SU-DHL-6 (cell line): ENCODE measurements around the gene PHAF1.

Experiments used
- H2AFZ ChIP-seq: fragments of 200-600 bp; sonication (generic); 2 replicates; pipeline ENCODE4 v1.6.1; 2014; ENCODE audit warnings: low read depth, mild to moderate bottlenecking, moderate library complexity, mixed read lengths, antibody characterized with exemption, low read length; ENCODE audit not compliant: severe bottlenecking
- H3F3A ChIP-seq: fragments of 200-600 bp; shearing (Covaris generic); 2 replicates; pipeline ENCODE4 v1.6.0; 2016; ENCODE audit warnings: antibody characterized with exemption, mild to moderate bottlenecking; ENCODE audit not compliant: insufficient read depth
- H3K27ac ChIP-seq: fragments of 200-600 bp; sonication (generic); 2 replicates; pipeline ENCODE4 v1.5.1; 2016; ENCODE audit warnings: low read depth, mild to moderate bottlenecking, low read length, moderate library complexity, mixed read lengths
- H3K27me3 ChIP-seq: fragments of 200-600 bp; sonication (generic), shearing (Covaris generic); 2 replicates; pipeline ENCODE4 v1.6.0; 2014; ENCODE audit warnings: mild to moderate bottlenecking, low read length
- H3K36me3 ChIP-seq: fragments of 200-600 bp; sonication (generic); 2 replicates; pipeline ENCODE4 v1.6.1; 2014; ENCODE audit warnings: mild to moderate bottlenecking, low read length, mixed read lengths
- H3K4me2 ChIP-seq: fragments of 300-600, 200-600 bp; shearing (Covaris generic), sonication (generic); 2 replicates; pipeline ENCODE4 v1.6.0; 2014; ENCODE audit warnings: low read length, low read depth, mild to moderate bottlenecking; ENCODE audit not compliant: poor library complexity, severe bottlenecking
- H3K4me3 ChIP-seq: fragments of 200-600 bp; sonication (generic); 2 replicates; pipeline ENCODE4 v1.5.1; 2014; ENCODE audit warnings: antibody characterized with exemption, low read length, mild to moderate bottlenecking, mixed read lengths; ENCODE audit not compliant: insufficient read depth, poor library complexity, severe bottlenecking
- H3K79me2 ChIP-seq: fragments of 200-600 bp; sonication (generic); 2 replicates; pipeline ENCODE4 v1.6.1; 2014; ENCODE audit warnings: mild to moderate bottlenecking, low read length, moderate library complexity; ENCODE audit not compliant: insufficient read depth
- H3K9ac ChIP-seq: fragments of 200-600 bp; sonication (generic); 2 replicates; pipeline ENCODE4 v1.7.0; 2014; ENCODE audit warnings: mild to moderate bottlenecking, low read length
- H3K9me2 ChIP-seq: fragments of 200-600 bp; sonication (generic); replicated peaks from 2 replicates; pipeline ENCODE4 v1.6.1; 2014; ENCODE audit warnings: low read length; ENCODE audit not compliant: insufficient read depth
- H3K9me3 ChIP-seq: fragments of 200-600 bp; sonication (generic); 2 replicates; pipeline ENCODE4 v1.6.1; 2014; ENCODE audit warnings: low read length, mixed read lengths; ENCODE audit not compliant: insufficient read depth
- H4K20me1 ChIP-seq: fragments of 200-600 bp; sonication (generic); 2 replicates; pipeline ENCODE4 v1.6.1; 2014; ENCODE audit warnings: low read depth, mild to moderate bottlenecking, antibody characterized with exemption, low read length, moderate library complexity, mixed read lengths
- CTCF ChIP-seq: fragments of 200-600 bp; sonication (generic); IDR thresholded peaks from one replicate; pipeline ENCODE4 v1.5.1; 2017; ENCODE audit warnings: antibody characterized with exemption, mild to moderate bottlenecking, low read length, moderate library complexity; ENCODE audit not compliant: insufficient read depth, poor library complexity, severe bottlenecking
- EZH2phosphoT487 ChIP-seq: fragments of 200-600 bp; sonication (generic), shearing (Covaris generic); conservative IDR thresholded peaks from 2 replicates; pipeline ENCODE4 v1.6.1; 2018; ENCODE audit warnings: mild to moderate bottlenecking, antibody characterized with exemption, low read length, moderate library complexity, mixed read lengths

Gene PHAF1

GRCh38 chr16:67109407-67110135 is at the start of gene PHAF1:
TSS of gene PHAF1 (plus strand) at chr16:67109941. CDS start at chr16:67110176, 235 bp downstream.
- Histone ChIP-seq H3K27ac (no peak within 1 kb of the TSS), H3K9me2 (no peaks in the 10 kb centered on the region), H3K79me2 (peaks cover 30% of the 10 kb centered on the region), H3K9me3 (no peaks in the 10 kb centered on the region), H3K27me3 (no peaks in the 10 kb centered on the region), H4K20me1 (no peaks in the 10 kb centered on the region), H3K4me2 (peak within 1 kb of the TSS; percentile 93), H3K4me3 (peak within 1 kb of the TSS; percentile 70), H3K36me3 (no peaks in the 10 kb centered on the region), H2AFZ (peak within 1 kb of the TSS; percentile 82), H3F3A (peaks cover 12% of the 10 kb centered on the region; the same call in 1 of the 2 replicates), H3K9ac (peak within 1 kb of the TSS; percentile 79)
- TF ChIP-seq EZH2phosphoT487 = no peak
- TF ChIP-seq CTCF = no peak

- Histone ChIP-seq H3K4me3 (no peak overlapping the region), H2AFZ (no peak overlapping the region), H3K79me2 (peaks cover 80% of the 10 kb centered on the region), H3K4me2 (no peak overlapping the region), H3F3A (no peaks in the 10 kb centered on the region), H3K9me2 (no peaks in the 10 kb centered on the region), H3K27ac (no peak overlapping the region), H3K9me3 (no peaks in the 10 kb centered on the region), H3K36me3 (peaks cover 11% of the 10 kb centered on the region), H4K20me1 (peaks cover 10% of the 10 kb centered on the region; the same call in 1 of the 2 replicates), H3K9ac (no peak overlapping the region), H3K27me3 (no peaks in the 10 kb centered on the region)
- TF ChIP-seq EZH2phosphoT487 (no peak), CTCF (no peak)
Observed at GRCh38 chr16:67063008-67063407, 46.7 kb upstream of the PHAF1 start.

- no peaks in the 10 kb centered on the region for H3K27me3 ChIP-seq
- no peak overlapping the region for H3K9ac ChIP-seq
- no peak overlapping the region for H3K4me2 ChIP-seq
- H3K36me3 ChIP-seq = peaks cover 27% of the 10 kb centered on the region
- H4K20me1 ChIP-seq = peaks cover 3% of the 10 kb centered on the region; the same call in 1 of the 2 replicates
- no peak overlapping the region for H3K4me3 ChIP-seq
- H3K27ac ChIP-seq = no peak overlapping the region
- H3F3A ChIP-seq = 0 out of 2 replicates have a peak, but pooled peaks cover 5% of the 10 kb centered on the region
- TF ChIP-seq EZH2phosphoT487 = no peak
- TF ChIP-seq CTCF = no peak
- H3K9me2 ChIP-seq = no peaks in the 10 kb centered on the region
- no peaks in the 10 kb centered on the region for H3K9me3 ChIP-seq
- peaks cover 29% of the 10 kb centered on the region for H3K79me2 ChIP-seq
- H2AFZ ChIP-seq = no peak overlapping the region
Observed at GRCh38 chr16:67068212-67068753, 41.5 kb upstream of the PHAF1 start.
